Esophagus squamous epithelium (tissue), 5 donors: ENCODE data around the gene FKBP1C. TPM values are rescaled to one million over a fixed set of nuclear protein-coding genes. Genes with fewer than 3 reads are reported as not detected.
"Not testable (repeated sequence)": the region's sequence is repeated elsewhere in the genome, so short reads cannot be mapped to it uniquely, and the experiment has no call there.

Experiments used
- DNase-seq: peaks from one replicate; lab custom pipeline; 2025; lab: John Stamatoyannopoulos, UW
- H3K27ac ChIP-seq, 4 donors: fragments of 200-600 bp; sonication (generic); one replicate each; pipeline ENCODE4 v1.5.1; 2016 to 2019; ENCODE audit warnings: mild to moderate bottlenecking in 1 of 4
- H3K27me3 ChIP-seq, 4 donors: fragments of 200-600 bp; sonication (generic); 1 replicate in 3 of 4; 2 replicates in 1 of 4; pipeline versions ENCODE4 v1.5.1 to v1.6.0; 2017 to 2021; ENCODE audit warnings: antibody characterized with exemption in 1 of 4
- H3K36me3 ChIP-seq, 3 donors: fragments of 200-600 bp; sonication (generic); one replicate each; pipeline ENCODE4 v1.5.1; 2016 to 2019
- H3K4me1 ChIP-seq, 3 donors: fragments of 200-600 bp; sonication (generic); one replicate each; pipeline ENCODE4 v1.5.1; 2017 to 2019
- H3K4me3 ChIP-seq, 4 donors: fragments of 200-600 bp; sonication (generic); 1 replicate in 3 of 4; 2 replicates in 1 of 4; pipeline ENCODE4 v1.5.1; 2016 to 2019; ENCODE audit warnings: mild to moderate bottlenecking in 2 of 4, moderate library complexity in 1 of 4
- H3K9me3 ChIP-seq, 3 donors: fragments of 200-600 bp; sonication (generic); one replicate each; pipeline ENCODE4 v1.5.1; 2016 to 2019
- CTCF ChIP-seq, 6 experiments: fragments of 450-650 bp in 4 of 6; fragments of 200-600 bp in 2 of 6; sonication (generic) in 2 of 6; IDR thresholded peaks; one replicate each; pipeline ENCODE4 v1.5.1; 2016 to 2019; ENCODE audit warnings: antibody characterized with exemption in 6 of 6, mild to moderate bottlenecking in 4 of 6, moderate library complexity in 4 of 6
- POLR2A ChIP-seq, 4 donors: fragments of 450-650 bp; IDR thresholded peaks; one replicate each; pipeline ENCODE4 v1.6.1; 2017; ENCODE audit warnings: antibody characterized with exemption in 4 of 4, mild to moderate bottlenecking in 4 of 4, moderate library complexity in 3 of 4
- WGBS, 2 donors: methylation state at CpG; one replicate each; pipeline ENCODE4 v1.1.5; 2018; 5-methylcytosine and 5-hydroxymethylcytosine counted together
- intact Hi-C: fragments of 100-400 bp; cut with DNase I; formaldehyde crosslinking; loops from one replicate; pipeline ENCODE4 v1.15.0; 2022
- total RNA-seq, 4 donors: library from RNA; depleted of rRNA; stranded (reverse); fragments of >200 nt; gene quantifications; one replicate each; pipeline ENCODE4 v1.1.0, GENCODE V29; 2016
- donor health status: DM: yes; HTN: yes; CAD: no.

FKBP1C gene
- total RNA-seq, 4 donors from 2014 or later: 0.19 to 0.35 TPM; not detected in 2

- DNase-seq: no peak
- no peak overlapping the region for H3K27ac ChIP-seq
- no peaks in the 10 kb centered on the region for H3K9me3 ChIP-seq
- no peak overlapping the region for H3K4me3 ChIP-seq
- H3K4me1 ChIP-seq: no peaks in the 10 kb centered on the region
- intact Hi-C loops: no loop called here
- no peak for TF ChIP-seq CTCF (IDR thresholded peaks at IDR 0.05)
- TF ChIP-seq POLR2A (IDR thresholded peaks at IDR 0.05): no peak
- H3K27me3 ChIP-seq: no peaks in the 10 kb centered on the region
- no peaks in the 10 kb centered on the region for H3K36me3 ChIP-seq
- WGBS, 2 donors: 47 to 54% methylated on average over 2 of the region's 2 CpGs
These were observed 12.9 kb downstream of the FKBP1C start for GRCh38 chr6:63224179-63224578.

- H3K27me3 ChIP-seq, H3K9me3 ChIP-seq, H3K27ac ChIP-seq, DNase-seq, H3K4me3 ChIP-seq, H3K4me1 ChIP-seq, H3K36me3 ChIP-seq, intact Hi-C loops: not testable (repeated sequence)
- WGBS, 2 donors: 59 to 60% methylated on average over 4 of the region's 4 CpGs
These were observed 14.7 kb downstream of the FKBP1C start for GRCh38 chr6:63225987-63226386.

- intact Hi-C loops, H3K27ac ChIP-seq, H3K36me3 ChIP-seq, H3K9me3 ChIP-seq, DNase-seq, H3K4me3 ChIP-seq, H3K4me1 ChIP-seq, H3K27me3 ChIP-seq: not testable (repeated sequence)
- WGBS, 2 donors: 90 to 100% methylated on average over 4 to 6 of the region's 32 CpGs
These were observed 16.9 kb downstream of the FKBP1C start for GRCh38 chr6:63227928-63228894.

- not testable (repeated sequence) for H3K27ac ChIP-seq
- WGBS, 2 donors: 95% methylated on average over 6 to 8 of the region's 13 CpGs
These were observed 18.8 kb downstream of the FKBP1C start for GRCh38 chr6:63230027-63230426.

GRCh38 chr6:63230511-63230910, 19.2 kb downstream of the FKBP1C start:
- H3K4me3 ChIP-seq, DNase-seq, H3K27me3 ChIP-seq, intact Hi-C loops, H3K27ac ChIP-seq, H3K36me3 ChIP-seq, H3K9me3 ChIP-seq, H3K4me1 ChIP-seq: not testable (repeated sequence)
- WGBS, 2 donors: 100% methylated on average over 2 of the region's 12 CpGs; no CpG with 5 or more reads in 1 of the 2 donors

More at GRCh38 chr6:63230027-63230426, 18.8 kb downstream of the FKBP1C start:
- H3K4me3 ChIP-seq, H3K27me3 ChIP-seq, H3K9me3 ChIP-seq, intact Hi-C loops, DNase-seq, H3K36me3 ChIP-seq, H3K4me1 ChIP-seq: not testable (repeated sequence)

- TF ChIP-seq CTCF (IDR thresholded peaks at IDR 0.05) (no peak), POLR2A (IDR thresholded peaks at IDR 0.05) (no peak)
- H3K4me1 ChIP-seq: no peaks in the 10 kb centered on the region
- no peak for DNase-seq
- intact Hi-C loops: no loop called here
- WGBS, 2 donors: 40 to 48% methylated on average over 3 of the region's 3 CpGs
- H3K27me3 ChIP-seq: no peaks in the 10 kb centered on the region
- no peak overlapping the region for H3K27ac ChIP-seq
- H3K4me3 ChIP-seq: no peak overlapping the region
- no peaks in the 10 kb centered on the region for H3K36me3 ChIP-seq
- no peaks in the 10 kb centered on the region for H3K9me3 ChIP-seq
These were observed 25.1 kb downstream of the FKBP1C start for GRCh38 chr6:63236398-63236817.

- no peaks in the 10 kb centered on the region for H3K36me3 ChIP-seq
- no peaks in the 10 kb centered on the region for H3K9me3 ChIP-seq
- H3K27me3 ChIP-seq: no peaks in the 10 kb centered on the region
- WGBS, 2 donors: 41 to 43% methylated on average over 2 of the region's 2 CpGs
- no peak overlapping the region for H3K27ac ChIP-seq
- no peak overlapping the region for H3K4me3 ChIP-seq
- TF ChIP-seq CTCF (IDR thresholded peaks at IDR 0.05): no peak
- no peak for TF ChIP-seq POLR2A (IDR thresholded peaks at IDR 0.05)
- H3K4me1 ChIP-seq: no peaks in the 10 kb centered on the region
- intact Hi-C loops: no loop called here
- no peak for DNase-seq
These were observed 34.2 kb downstream of the FKBP1C start for GRCh38 chr6:63245420-63245819.
